Trophoblast cell (in vitro differentiated cells and primary cell): Measurements from ENCODE around the gene MT1B.

ENCODE experiments used
- DNase-seq, 2 donors: peaks; one replicate each; pipeline ENCODE4 v3.0.0-alpha.2; 2016
- H2AFZ ChIP-seq: 2 replicates; pipeline ENCODE4 v1.6.1; 2013; ENCODE audit warnings: low read length, moderate library complexity, mild to moderate bottlenecking; ENCODE audit not compliant: insufficient read depth, poor library complexity
- H2AK5ac ChIP-seq: 2 replicates; pipeline ENCODE4 v1.6.1; 2013; ENCODE audit warnings: mild to moderate bottlenecking, low read length
- H2BK120ac ChIP-seq: 2 replicates; pipeline ENCODE4 v1.6.1; 2013; ENCODE audit warnings: low read length, mild to moderate bottlenecking, moderate library complexity; ENCODE audit not compliant: insufficient read depth, poor library complexity
- H2BK12ac ChIP-seq: 2 replicates; pipeline ENCODE4 v1.6.1; 2013; ENCODE audit warnings: mild to moderate bottlenecking, low read length, moderate library complexity
- H2BK5ac ChIP-seq: 2 replicates; pipeline ENCODE4 v1.6.1; 2013; ENCODE audit warnings: low read length, low read depth, moderate library complexity, mild to moderate bottlenecking; ENCODE audit not compliant: poor library complexity
- H3K14ac ChIP-seq: 2 replicates; pipeline ENCODE4 v1.6.1; 2013; ENCODE audit warnings: mild to moderate bottlenecking, low read length
- H3K18ac ChIP-seq: 2 replicates; pipeline ENCODE4 v1.6.1; 2013; ENCODE audit warnings: mild to moderate bottlenecking, low read length
- H3K23ac ChIP-seq: 2 replicates; pipeline ENCODE4 v1.6.1; 2013; ENCODE audit warnings: low read length
- H3K27ac ChIP-seq: 2 replicates; pipeline ENCODE4 v1.5.1; 2013; ENCODE audit warnings: low read depth, mild to moderate bottlenecking, inconsistent platforms, low read length, moderate library complexity
- H3K27me3 ChIP-seq: 2 replicates; pipeline ENCODE4 v1.6.1; 2013; ENCODE audit warnings: inconsistent platforms, mild to moderate bottlenecking, low read length, moderate library complexity; ENCODE audit not compliant: insufficient read depth
- H3K36me3 ChIP-seq, 2 experiments: 1 replicate in 1 of 2; 2 replicates in 1 of 2; pipeline ENCODE4 v1.6.1; 2013; ENCODE audit warnings: low read length in 2 of 2, mild to moderate bottlenecking in 2 of 2, moderate library complexity in 1 of 2; ENCODE audit not compliant: insufficient read depth in 2 of 2, control insufficient read depth in 1 of 2
- H3K4ac ChIP-seq: 2 replicates; pipeline ENCODE4 v1.6.1; 2013; ENCODE audit warnings: low read depth, mild to moderate bottlenecking, low read length, moderate library complexity
- H3K4me1 ChIP-seq, 2 experiments: 1 replicate in 1 of 2; 2 replicates in 1 of 2; pipeline ENCODE4 v1.6.1; 2013; ENCODE audit warnings: low read length in 2 of 2, mild to moderate bottlenecking in 2 of 2, moderate library complexity in 1 of 2; ENCODE audit not compliant: insufficient read depth in 2 of 2, control insufficient read depth in 1 of 2
- H3K4me2 ChIP-seq: 2 replicates; pipeline ENCODE4 v1.6.1; 2013; ENCODE audit warnings: inconsistent platforms, mild to moderate bottlenecking, low read length, moderate library complexity
- H3K4me3 ChIP-seq: 2 replicates; pipeline ENCODE4 v1.5.1; 2013; ENCODE audit warnings: mild to moderate bottlenecking, low read depth, low read length, inconsistent platforms
- H3K79me1 ChIP-seq: one replicate; pipeline ENCODE4 v1.6.1; 2013; ENCODE audit warnings: low read length
- H3K79me2 ChIP-seq: 2 replicates; pipeline ENCODE4 v1.6.1; 2013; ENCODE audit warnings: low read length, mild to moderate bottlenecking; ENCODE audit not compliant: control insufficient read depth, insufficient read depth, poor library complexity
- H3K9ac ChIP-seq: 2 replicates; pipeline ENCODE4 v1.6.1; 2013; ENCODE audit warnings: mild to moderate bottlenecking, low read length
- H3K9me3 ChIP-seq: 2 replicates; pipeline ENCODE4 v1.6.1; 2013; ENCODE audit warnings: low read depth, mild to moderate bottlenecking, control low read depth, inconsistent platforms, low read length; ENCODE audit not compliant: insufficient read depth
- H4K12ac ChIP-seq: 2 replicates; pipeline ENCODE4 v1.6.1; 2013; ENCODE audit warnings: low read depth, mild to moderate bottlenecking, low read length, moderate library complexity
- H4K8ac ChIP-seq: 2 replicates; pipeline ENCODE4 v1.6.1; 2013; ENCODE audit warnings: low read depth, mild to moderate bottlenecking, low read length, moderate library complexity
- H4K91ac ChIP-seq: one replicate; pipeline ENCODE4 v1.6.1; 2013; ENCODE audit warnings: low read depth, mild to moderate bottlenecking, low read length, moderate library complexity
- WGBS: extraction: QIAGEN DNeasy Blood & Tissue Kit; methylation state at CpG from one replicate; pipeline ENCODE4 v1.1.7; 2013; ENCODE audit warnings: missing lambda C conversion rate; ENCODE audit not compliant: insufficient read length, insufficient coverage; ENCODE audit errors: extremely low coverage; 5-methylcytosine and 5-hydroxymethylcytosine counted together

The MT1B gene

DNA sequence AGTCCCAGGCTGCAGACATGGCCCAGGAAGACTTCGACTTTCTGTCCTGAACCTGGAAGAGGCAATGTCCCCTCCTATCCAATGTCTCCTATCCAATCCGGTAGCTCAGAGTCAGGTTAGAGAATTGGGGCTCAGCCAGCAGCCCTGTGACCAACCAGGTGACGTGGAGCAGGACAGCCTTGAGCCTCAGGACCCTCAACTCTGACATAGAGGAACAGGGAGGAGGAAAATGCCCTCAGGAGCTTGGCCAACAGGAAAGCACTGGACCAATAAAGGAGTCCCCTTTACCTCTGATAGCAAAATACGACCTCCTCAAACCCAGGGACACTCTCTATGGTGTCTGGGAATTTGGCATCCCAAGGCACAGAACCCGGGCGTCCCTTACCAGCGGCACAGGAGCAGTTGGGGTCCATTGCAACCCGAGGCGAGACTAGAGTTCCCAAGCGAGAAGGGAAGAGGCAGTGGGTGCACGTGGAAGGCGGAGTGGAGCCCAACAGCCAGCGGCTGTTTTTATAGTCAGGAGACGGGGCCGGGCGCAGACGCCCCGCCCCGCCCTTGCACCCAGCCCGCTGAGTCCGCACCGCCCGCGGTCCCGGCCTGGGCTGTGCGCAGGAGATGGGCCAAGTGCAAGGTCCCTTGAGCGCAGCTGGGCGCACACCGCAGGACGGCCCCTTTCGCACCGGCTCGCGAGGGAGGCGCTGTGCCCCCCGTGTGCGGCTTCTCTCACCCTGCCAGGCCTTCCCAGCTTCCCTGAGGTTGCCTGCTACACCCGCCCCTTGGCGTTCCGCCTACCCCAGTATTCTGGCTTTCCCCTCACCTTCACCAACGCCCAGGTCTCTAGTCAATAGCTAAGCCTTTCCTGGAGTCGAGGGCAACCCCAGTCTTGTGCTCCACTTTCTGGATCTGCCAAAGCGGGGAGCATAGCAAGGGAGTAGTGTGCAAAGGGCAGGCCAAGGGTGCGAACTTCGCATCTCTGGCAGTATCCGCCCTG is 16.2 kb downstream of the MT1B start, which contains the start of gene MT1G:
Gene MT1G (minus strand): TSS at position 485 of the 991 bp plus-strand sequence. CDS start 72 bp downstream, at position 413.
- no peak within 1 kb of the TSS for H3K27ac ChIP-seq
- no peak within 1 kb of the TSS for H2BK120ac ChIP-seq
- no peak within 1 kb of the TSS for H3K9ac ChIP-seq
- peak within 1 kb of the TSS; percentile 87 for H3K23ac ChIP-seq
- H4K12ac ChIP-seq: no peak within 1 kb of the TSS
- H3K4me1 ChIP-seq: peaks cover 0 to 3% of the 10 kb centered on the region in 2 experiments
- no peak within 1 kb of the TSS for H3K18ac ChIP-seq
- peaks cover 72% of the 10 kb centered on the region for H3K27me3 ChIP-seq
- no peak within 1 kb of the TSS for H2AFZ ChIP-seq
- H2BK12ac ChIP-seq: no peak within 1 kb of the TSS
- H3K79me2 ChIP-seq: no peaks in the 10 kb centered on the region
- no peak within 1 kb of the TSS for H3K4me3 ChIP-seq
- no peak within 1 kb of the TSS for H3K14ac ChIP-seq
- H3K9me3 ChIP-seq: peaks cover 7% of the 10 kb centered on the region
- no CpG with 5 or more reads among the region's 46 CpGs for WGBS
- no peak within 1 kb of the TSS for H3K4me2 ChIP-seq
- no peak within 1 kb of the TSS for H4K91ac ChIP-seq
- no peaks in the 10 kb centered on the region for H3K79me1 ChIP-seq
- H2BK5ac ChIP-seq: no peak within 1 kb of the TSS
- no peak within 1 kb of the TSS for H3K4ac ChIP-seq
- H3K36me3 ChIP-seq: no peaks in the 10 kb centered on the region
- H2AK5ac ChIP-seq: no peak within 1 kb of the TSS
- H4K8ac ChIP-seq: no peak within 1 kb of the TSS
- DNase-seq: peak in 1 of 2 donors; percentile 46

DNA sequence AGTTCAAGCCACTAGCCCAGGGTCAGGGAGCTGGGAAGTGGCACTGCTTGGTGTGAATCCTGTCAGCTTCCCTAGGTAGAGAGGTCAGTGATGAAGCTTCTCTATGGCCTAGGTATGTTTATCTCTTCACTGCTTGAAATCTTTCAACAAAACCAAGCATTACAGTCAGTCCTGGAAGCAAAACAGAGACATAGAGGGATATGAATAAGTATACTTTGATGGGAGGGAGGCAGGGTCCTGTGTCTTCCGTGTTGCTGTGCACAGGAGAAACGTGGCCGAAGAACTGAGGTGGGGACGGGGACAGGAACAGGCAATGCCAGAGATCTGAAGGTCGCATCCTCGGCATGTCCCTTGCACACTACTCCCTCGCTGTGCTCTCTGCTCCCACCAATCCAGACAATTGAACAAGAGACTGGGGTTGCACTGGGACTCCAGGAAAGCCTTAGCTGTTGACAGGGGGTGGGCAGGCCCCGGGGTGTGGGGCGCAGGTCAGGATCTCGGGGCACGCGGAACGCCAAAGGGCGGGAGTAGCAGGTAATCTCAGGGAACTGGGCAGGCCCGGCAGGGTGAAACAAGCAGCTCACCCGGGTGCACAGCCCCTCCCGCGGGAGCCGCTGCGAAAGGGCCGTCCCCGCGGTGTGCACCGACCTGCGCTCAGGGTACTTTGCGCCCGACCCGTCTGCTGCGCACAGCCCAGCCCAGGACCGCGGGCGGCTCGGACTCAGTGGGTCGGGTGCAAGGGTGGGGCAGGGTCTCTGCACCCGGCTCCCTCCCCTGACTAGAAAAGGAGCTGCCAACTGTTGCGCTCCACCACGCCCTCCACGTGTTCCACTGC is 17.5 kb downstream of the MT1B start, which contains the start of gene MT1H:
Gene MT1H (plus strand): TSS at position 810 of the 835 bp plus-strand sequence. CDS start 71 bp downstream, outside the sequence.
- Histone ChIP-seq H4K8ac (no peak within 1 kb of the TSS), H3K18ac (no peak within 1 kb of the TSS), H3K4me2 (no peak within 1 kb of the TSS), H3K36me3 (peaks cover 0 to 2% of the 10 kb centered on the region in 2 experiments), H2BK120ac (no peak within 1 kb of the TSS), H3K27ac (no peak within 1 kb of the TSS), H2BK12ac (no peak within 1 kb of the TSS), H2AFZ (no peak within 1 kb of the TSS), H3K79me1 (no peaks in the 10 kb centered on the region), H3K23ac (no peak within 1 kb of the TSS), H4K91ac (no peak within 1 kb of the TSS), H2AK5ac (no peak within 1 kb of the TSS), H4K12ac (no peak within 1 kb of the TSS), H3K27me3 (peaks cover 64% of the 10 kb centered on the region), H3K14ac (no peak within 1 kb of the TSS), H3K4me3 (no peak within 1 kb of the TSS), H3K4ac (no peak within 1 kb of the TSS), H2BK5ac (no peak within 1 kb of the TSS), H3K4me1 (peaks cover 0 to 3% of the 10 kb centered on the region in 2 experiments), H3K9me3 (peaks cover 7% of the 10 kb centered on the region), H3K79me2 (no peaks in the 10 kb centered on the region), H3K9ac (no peak within 1 kb of the TSS)
- DNase-seq: no peak
- no CpG with 5 or more reads among the region's 38 CpGs for WGBS

DNA sequence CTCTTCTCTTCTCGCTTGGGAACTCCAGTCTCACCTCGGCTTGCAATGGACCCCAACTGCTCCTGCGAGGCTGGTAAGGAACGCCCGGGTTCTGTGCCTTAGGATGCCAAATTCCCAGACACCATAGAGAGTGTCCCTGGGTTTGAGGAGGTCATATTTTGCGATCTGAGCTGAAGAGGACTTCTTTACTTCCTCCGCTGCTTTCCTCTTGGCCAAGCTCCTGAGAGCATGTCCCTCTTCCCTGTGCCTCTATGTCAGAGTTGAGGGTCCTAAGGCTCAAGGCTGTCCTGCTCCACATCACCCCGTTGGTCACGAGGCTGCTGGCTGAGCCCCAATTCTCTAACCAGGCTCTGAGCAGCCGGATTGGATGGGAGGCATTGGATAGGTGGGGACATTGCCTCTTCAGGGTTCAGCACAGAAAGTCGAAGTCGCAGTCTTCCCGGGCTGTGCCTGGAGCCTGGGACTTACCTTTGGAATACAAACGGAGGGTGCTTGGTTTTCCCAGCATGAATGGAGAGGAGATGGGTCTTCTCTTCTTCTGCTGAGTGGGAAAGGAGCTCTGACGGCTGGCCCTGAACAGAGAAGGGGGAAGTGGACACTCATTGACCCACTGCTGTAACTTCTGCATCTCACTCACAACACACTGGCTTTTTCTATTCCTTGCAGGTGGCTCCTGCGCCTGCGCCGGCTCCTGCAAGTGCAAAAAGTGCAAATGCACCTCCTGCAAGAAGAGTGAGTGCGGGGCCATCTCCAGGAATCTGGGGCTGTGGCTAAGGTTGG is 18.3 kb downstream of the MT1B start:
- Histone ChIP-seq H3K9me3 (peaks cover 7% of the 10 kb centered on the region), H3K79me2 (no peaks in the 10 kb centered on the region), H2AFZ (no peak overlapping the region), H3K4me1 (peaks cover 0 to 3% of the 10 kb centered on the region in 2 experiments), H3K36me3 (peaks cover 0 to 2% of the 10 kb centered on the region in 2 experiments), H3K27ac (no peak overlapping the region), H4K12ac (no peak overlapping the region), H3K4me2 (no peak overlapping the region), H2BK120ac (no peak overlapping the region), H3K27me3 (peaks cover 58% of the 10 kb centered on the region), H3K79me1 (no peaks in the 10 kb centered on the region), H3K4ac (no peak overlapping the region), H3K9ac (no peak overlapping the region), H3K14ac (no peak overlapping the region), H2AK5ac (no peak overlapping the region), H2BK5ac (no peak overlapping the region), H2BK12ac (no peak overlapping the region), H3K4me3 (no peak overlapping the region), H3K23ac (no peak overlapping the region), H3K18ac (no peak overlapping the region), H4K91ac (no peak overlapping the region), H4K8ac (no peak overlapping the region)
- DNase-seq: no peak
- no CpG with 5 or more reads among the region's 19 CpGs for WGBS

DNA sequence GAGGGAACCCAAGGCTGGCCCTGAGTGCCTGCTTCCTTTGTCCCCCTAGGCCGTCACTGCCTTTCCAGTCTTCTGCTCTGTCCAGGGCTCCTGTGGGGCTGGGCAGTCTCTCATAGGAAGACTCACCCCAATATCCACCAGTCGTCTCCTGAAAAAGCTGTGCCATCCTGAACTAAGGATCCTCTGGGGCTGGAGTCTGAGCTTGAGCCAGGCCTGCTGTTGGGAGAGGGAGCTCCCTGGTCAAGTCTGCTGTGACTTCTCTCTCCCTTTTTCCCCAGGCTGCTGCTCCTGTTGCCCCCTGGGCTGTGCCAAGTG is 18.9 kb downstream of the MT1B start:
- Histone ChIP-seq H3K27ac (no peak overlapping the region), H3K9me3 (peaks cover 7% of the 10 kb centered on the region), H3K18ac (no peak overlapping the region), H2BK120ac (no peak overlapping the region), H3K4me3 (no peak overlapping the region), H3K36me3 (peaks cover 0 to 2% of the 10 kb centered on the region in 2 experiments), H3K4me1 (peaks cover 0 to 3% of the 10 kb centered on the region in 2 experiments), H4K12ac (no peak overlapping the region), H3K79me1 (no peaks in the 10 kb centered on the region), H3K27me3 (peaks cover 61% of the 10 kb centered on the region), H3K23ac (no peak overlapping the region), H3K4me2 (no peak overlapping the region), H4K91ac (no peak overlapping the region), H3K4ac (no peak overlapping the region), H4K8ac (no peak overlapping the region), H2AFZ (no peak overlapping the region), H3K9ac (no peak overlapping the region), H2AK5ac (no peak overlapping the region), H2BK5ac (no peak overlapping the region), H2BK12ac (no peak overlapping the region), H3K79me2 (no peaks in the 10 kb centered on the region), H3K14ac (no peak overlapping the region)
- no peak for DNase-seq
- no CpG with 5 or more reads among the region's 2 CpGs for WGBS
